AG10803 (cell line): ENCODE results near the gene GSTK1.
"Not testable (repeated sequence)": the region's sequence is repeated elsewhere in the genome, so short reads cannot be mapped to it uniquely, and the experiment has no call there.

Experiments used
- DNase-seq: peaks from one replicate; pipeline ENCODE4 v3.0.0; 2010; ENCODE audit warnings: low read depth
- H3K4me3 ChIP-seq: 2 replicates; pipeline ENCODE4 v1.5.1; 2011; ENCODE audit warnings: mild to moderate bottlenecking, low read length, control low read depth
- CTCF ChIP-seq: conservative IDR thresholded peaks from 2 replicates; pipeline ENCODE4 v1.5.1; 2011; ENCODE audit warnings: mild to moderate bottlenecking, low read length, control low read depth, inconsistent platforms

Gene GSTK1

DNA sequence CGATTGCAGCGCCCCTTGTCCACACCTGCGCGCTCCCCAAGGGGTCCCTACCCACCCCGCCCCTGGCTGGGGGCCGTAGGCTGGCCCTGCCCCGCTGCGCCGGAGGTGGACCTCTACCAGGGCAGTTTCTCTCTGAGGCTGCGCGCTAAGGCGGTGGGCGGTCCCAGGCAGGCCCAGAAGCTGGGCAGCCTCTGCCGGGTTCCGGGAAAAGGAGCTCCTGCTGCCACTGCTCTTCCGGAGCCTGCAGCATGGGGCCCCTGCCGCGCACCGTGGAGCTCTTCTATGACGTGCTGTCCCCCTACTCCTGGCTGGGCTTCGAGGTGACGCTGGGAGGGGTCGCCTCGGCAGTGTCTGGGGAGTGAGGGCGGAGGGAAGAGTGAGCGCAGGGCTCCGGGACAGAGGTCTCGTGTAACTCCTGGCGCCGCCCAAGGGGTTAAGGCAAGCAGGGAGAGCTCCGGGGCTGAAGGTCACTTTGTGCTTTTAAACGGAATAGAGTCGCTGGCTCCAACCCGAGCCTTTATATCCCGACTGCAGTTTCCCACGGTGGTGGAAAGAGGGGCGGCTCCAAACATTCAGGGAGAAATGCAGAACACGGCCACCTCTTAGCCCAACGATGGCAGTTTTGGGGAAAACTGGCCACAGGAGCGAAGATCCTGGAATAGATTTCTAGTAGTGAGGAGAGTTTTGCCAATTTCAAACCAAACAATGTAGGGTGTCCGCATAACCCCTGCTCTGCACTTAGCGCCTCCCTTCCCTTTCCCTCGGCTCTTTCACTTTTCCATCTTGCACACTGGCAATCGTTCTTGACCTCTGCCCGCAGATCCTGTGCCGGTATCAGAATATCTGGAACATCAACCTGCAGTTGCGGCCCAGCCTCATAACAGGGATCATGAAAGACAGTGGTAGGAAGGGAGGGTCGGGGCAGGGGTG, at the start of gene GSTK1:
Gene GSTK1 (plus strand): TSS at position 176 of the 930 bp plus-strand sequence. CDS start 73 bp downstream, at position 249.
- peak; percentile 60 for DNase-seq
- H3K4me3 ChIP-seq: peak within 1 kb of the TSS; percentile 90
- no peak for TF ChIP-seq CTCF

DNA sequence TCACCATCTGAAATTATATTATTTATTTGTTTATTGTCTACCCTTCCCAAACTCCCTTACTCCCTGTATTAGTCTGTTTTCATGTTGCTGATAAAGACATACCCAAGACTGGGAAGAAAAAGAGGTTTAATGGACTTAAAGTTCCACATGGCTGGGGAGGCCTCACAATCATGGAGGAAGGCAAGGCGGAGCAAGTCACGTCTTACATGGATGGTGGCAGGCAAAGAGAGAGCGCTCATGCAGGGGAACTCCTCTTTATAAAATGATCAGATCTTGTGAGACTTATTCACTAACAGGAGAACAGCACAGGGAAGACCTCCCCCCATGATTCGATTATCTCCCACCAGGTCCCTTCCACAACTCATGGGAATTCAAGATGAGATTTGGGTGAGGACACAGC, 49.8 kb upstream of the GSTK1 start:
- not testable (repeated sequence) for H3K4me3 ChIP-seq, DNase-seq

GRCh38 chr7:143214789-143215679, 48.2 kb upstream of the GSTK1 start:
- DNase-seq: peak; percentile 81
- no peak overlapping the region for H3K4me3 ChIP-seq
- peak; percentile 100 for TF ChIP-seq CTCF

DNA sequence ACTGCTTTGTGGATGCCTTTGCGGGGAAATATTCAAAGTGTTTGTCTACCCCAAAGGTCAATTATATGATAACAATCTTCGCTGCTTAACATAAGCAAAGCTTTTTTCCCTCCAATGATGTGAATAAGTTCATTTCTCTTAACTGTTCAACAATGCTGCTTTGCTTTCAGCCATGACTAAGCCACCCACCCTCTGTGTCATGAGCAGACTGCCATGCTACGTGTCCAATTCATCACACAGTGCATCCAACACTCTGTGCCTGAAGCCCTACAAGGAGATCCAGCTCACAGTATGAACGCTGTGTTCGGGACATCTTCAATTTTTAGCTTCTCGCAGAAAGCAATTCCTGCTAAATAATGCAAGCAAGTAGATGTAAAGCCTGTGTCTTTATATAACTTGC, 47.1 kb upstream of the GSTK1 start:
- no peak overlapping the region for H3K4me3 ChIP-seq
- peak; percentile 17 for DNase-seq
- TF ChIP-seq CTCF: no peak

DNA sequence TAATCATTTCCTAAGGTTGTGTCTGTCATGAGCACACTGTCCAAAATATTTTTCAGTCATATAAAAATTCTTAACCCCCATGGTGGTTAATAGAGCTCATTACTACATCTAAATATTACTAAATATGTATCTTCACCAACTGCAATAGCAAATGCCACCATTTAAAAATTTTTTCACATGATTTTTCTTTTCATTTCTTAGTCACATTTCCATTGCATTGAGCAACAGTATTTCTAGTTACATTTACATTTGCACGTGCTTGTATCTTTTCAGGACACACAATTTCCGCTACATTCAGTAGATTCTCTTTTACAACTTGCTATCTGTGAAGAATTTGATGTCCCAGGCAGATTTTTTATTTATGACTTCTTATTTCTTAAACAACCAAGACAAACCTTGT, 46.6 kb upstream of the GSTK1 start:
- no peak for DNase-seq
- H3K4me3 ChIP-seq: no peak overlapping the region
- no peak for TF ChIP-seq CTCF

DNA sequence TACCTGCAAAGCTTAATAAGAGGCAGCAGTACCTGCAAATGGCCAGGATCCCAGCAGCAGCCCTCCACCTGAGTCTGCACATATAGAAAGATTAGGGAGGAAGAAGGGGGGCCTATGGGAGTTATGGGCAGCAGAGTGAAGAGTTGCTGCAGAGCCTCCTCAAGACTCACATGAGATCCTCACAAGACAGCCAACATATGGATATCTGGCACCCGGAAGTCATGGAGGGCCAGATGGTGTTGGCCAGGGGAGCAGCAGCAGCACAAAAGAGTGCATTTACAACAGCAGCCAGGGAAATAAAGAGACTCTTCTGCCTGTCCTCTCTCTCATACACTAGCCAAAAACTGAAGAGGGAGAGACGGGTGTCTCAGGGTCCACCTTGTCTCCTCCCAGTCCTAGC, 45.4 kb upstream of the GSTK1 start:
- no peak for DNase-seq
- H3K4me3 ChIP-seq: no peak overlapping the region
- TF ChIP-seq CTCF: no peak

DNA sequence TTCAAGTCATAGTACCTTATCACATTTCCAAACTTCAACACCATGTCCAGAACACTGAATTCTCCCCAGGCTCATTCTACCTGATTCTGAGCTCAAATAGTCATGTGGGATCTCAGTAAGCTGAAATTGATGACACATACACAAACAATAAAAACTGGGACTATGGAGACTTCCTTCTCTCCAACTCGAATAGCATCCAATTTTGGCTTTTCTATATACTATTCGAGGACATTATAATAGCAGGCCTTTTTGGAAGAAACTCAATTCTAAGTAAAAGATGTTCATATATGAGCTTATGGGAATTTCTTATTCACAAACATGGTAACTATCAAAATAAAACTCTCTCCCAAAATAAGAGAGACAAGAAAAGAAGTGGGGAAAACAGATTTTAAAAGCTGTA, 42.0 kb upstream of the GSTK1 start:
- DNase-seq: no peak
- TF ChIP-seq CTCF: no peak

More for the DNA sequence above, 42.0 kb upstream of the GSTK1 start:
- H3K4me3 ChIP-seq: no peak overlapping the region
